ENCODE results near the gene SPA17. TPM values are rescaled to one million over a fixed set of nuclear protein-coding genes. Genes with fewer than 3 reads are reported as not detected.

Gene SPA17
- total and polyA plus RNA-seq, 9 of the 15 experiments (the other 6 are each of a cell fraction or from before 2014, with no cell fraction given) = 6.0 to 19.5 (median 12.6) TPM

DNA sequence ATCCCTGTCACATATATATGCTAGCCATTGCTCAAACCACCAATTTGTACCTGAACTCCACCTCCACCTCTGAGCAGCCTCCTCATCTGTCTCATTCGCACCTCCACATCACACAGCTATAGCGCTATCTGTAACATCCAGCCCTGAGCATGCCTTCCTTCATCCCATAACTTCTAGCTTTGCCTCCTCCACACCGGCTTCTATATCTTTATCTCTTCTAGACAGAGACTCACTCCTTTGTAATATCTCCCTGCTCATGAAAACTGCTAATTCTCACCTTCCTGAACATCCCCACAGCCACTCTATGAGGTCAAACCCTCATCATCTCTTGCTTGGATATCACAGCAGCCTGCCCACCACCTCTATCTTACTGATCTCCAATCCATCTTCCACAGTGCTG is 6.1 kb upstream of the SPA17 start (continued):
- TF ChIP-seq SREBF2 (CRISPR knock-in tag; IDR thresholded peaks at IDR 0.05) = no peak
- TF ChIP-seq STAT5A (IDR thresholded peaks at IDR 0.05; ENCODE audit: borderline replicate concordance, low read length) = peak; percentile 87
- no peak for TF ChIP-seq FOSL1 (tag; conservative IDR thresholded peaks at IDR 0.05)
- TF ChIP-seq GTF2E2 (tag; IDR thresholded peaks at IDR 0.05) = no peak
- 0 out of 2 replicates have a peak, but pooled peaks have one; percentile 39 for TF ChIP-seq ETV1 (tag; conservative IDR thresholded peaks at IDR 0.05; ENCODE audit: low read depth)
- no peak for TF ChIP-seq ZNF780A (CRISPR knock-in tag; IDR thresholded peaks at IDR 0.05)
- no peak for TF ChIP-seq ZC3H11A (IDR thresholded peaks at IDR 0.05; ENCODE audit: low read depth, low read length)
- TF ChIP-seq, protein P1, sequence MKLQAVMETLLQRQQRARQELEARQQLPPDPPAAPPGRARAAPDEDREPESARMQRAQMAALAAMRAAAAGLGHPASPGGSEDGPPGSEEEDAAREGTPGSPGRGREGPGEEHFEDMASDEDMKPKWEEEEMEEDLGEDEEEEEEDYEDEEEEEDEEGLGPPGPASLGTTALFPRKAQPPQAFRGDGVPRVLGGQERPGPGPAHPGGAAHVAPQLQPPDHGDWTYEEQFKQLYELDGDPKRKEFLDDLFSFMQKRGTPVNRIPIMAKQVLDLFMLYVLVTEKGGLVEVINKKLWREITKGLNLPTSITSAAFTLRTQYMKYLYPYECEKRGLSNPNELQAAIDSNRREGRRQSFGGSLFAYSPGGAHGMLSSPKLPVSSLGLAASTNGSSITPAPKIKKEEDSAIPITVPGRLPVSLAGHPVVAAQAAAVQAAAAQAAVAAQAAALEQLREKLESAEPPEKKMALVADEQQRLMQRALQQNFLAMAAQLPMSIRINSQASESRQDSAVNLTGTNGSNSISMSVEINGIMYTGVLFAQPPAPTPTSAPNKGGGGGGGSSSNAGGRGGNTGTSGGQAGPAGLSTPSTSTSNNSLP (IDR thresholded peaks at IDR 0.05; ENCODE audit: borderline replicate concordance, low read depth, low read length) = peak; percentile 78
- peak; percentile 46; the same call in 1 of the 2 replicates for TF ChIP-seq ZNF589 (CRISPR knock-in tag; IDR thresholded peaks at IDR 0.05; ENCODE audit: low read depth)
- no peak for TF ChIP-seq MAZ (CRISPR knock-in tag; conservative IDR thresholded peaks at IDR 0.05 in 1 of 2, IDR thresholded peaks at IDR 0.05 in 1 of 2)
- peak; percentile 22; the same call in 1 of the 2 replicates for TF ChIP-seq ZNF274 (IDR thresholded peaks at IDR 0.05; ENCODE audit: borderline replicate concordance, low read depth, low read length)
- TF ChIP-seq, protein P2, sequence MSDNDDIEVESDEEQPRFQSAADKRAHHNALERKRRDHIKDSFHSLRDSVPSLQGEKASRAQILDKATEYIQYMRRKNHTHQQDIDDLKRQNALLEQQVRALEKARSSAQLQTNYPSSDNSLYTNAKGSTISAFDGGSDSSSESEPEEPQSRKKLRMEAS (CRISPR knock-in tag; IDR thresholded peaks at IDR 0.05) = no peak
- TF ChIP-seq BHLHE40 (IDR thresholded peaks at IDR 0.05; ENCODE audit: low read length) = peak; percentile 53; the same call in 1 of the 2 replicates
- TF ChIP-seq SIN3A (IDR thresholded peaks at IDR 0.05; ENCODE audit: borderline replicate concordance in 2 of 2, control insufficient read depth in 1 of 2, low read depth in 2 of 2, low read length in 2 of 2) = no peak
- no peak for TF ChIP-seq REST (IDR thresholded peaks at IDR 0.05; ENCODE audit: borderline replicate concordance)
- TF ChIP-seq REST (CRISPR knock-in tag; IDR thresholded peaks at IDR 0.05; ENCODE audit: low read depth) = no peak
- no peak for TF ChIP-seq NCOA6 (IDR thresholded peaks at IDR 0.05)
- no peak for TF ChIP-seq COPS2 (conservative IDR thresholded peaks at IDR 0.05)
- TF ChIP-seq NCOR1 (IDR thresholded peaks at IDR 0.05) = peak; percentile 96
- TF ChIP-seq LCOR (CRISPR knock-in tag; IDR thresholded peaks at IDR 0.05) = 0 out of 2 replicates have a peak, but pooled peaks have one; percentile 48

All from K562 (cell line).